A673 (cell line): ENCODE results near the gene MLST8. TPM values are rescaled to one million over a fixed set of nuclear protein-coding genes. Genes with fewer than 3 reads are reported as not detected.

ENCODE experiments used
- BruUV-seq: library from RNA; stranded (reverse); fragments of 400-500 nt; replicated peaks from 2 replicates; lab custom pipeline; 2021; lab: Mats Ljungman, UMichigan
- CTCF ChIA-PET: fragments of 300-600 bp; sonication (Branson Sonifier 250); formaldehyde crosslinking; loops from one replicate; lab custom pipeline; 2022; ENCODE audit warnings: antibody characterized with exemption; lab: Charles Lee
- POLR2A ChIA-PET: fragments of 300-600 bp; sonication (Branson Sonifier 250); formaldehyde crosslinking; loops from one replicate; lab custom pipeline; 2022; ENCODE audit warnings: antibody characterized with exemption; ENCODE audit not compliant: low non-redundant PET; lab: Charles Lee
- DNase-seq: peaks from one replicate; pipeline ENCODE4 v3.0.0-alpha.2; 2015; ENCODE audit warnings: low spot score
- H3K27ac ChIP-seq: fragments of 200-600 bp; sonication (generic); 2 replicates; pipeline ENCODE4 v1.5.1; 2016; ENCODE audit warnings: mixed run types, low read depth, mild to moderate bottlenecking, mixed read lengths, antibody characterized with exemption, low read length; ENCODE audit not compliant: poor library complexity, severe bottlenecking
- H3K27me3 ChIP-seq: fragments of 200-600 bp; sonication (generic); replicated peaks from 2 replicates; pipeline ENCODE4 v1.6.1; 2017; ENCODE audit warnings: mixed run types, low read depth, mild to moderate bottlenecking, mixed read lengths, antibody characterized with exemption, low read length; ENCODE audit not compliant: insufficient read depth, poor library complexity
- H3K36me3 ChIP-seq: fragments of 200-600 bp; sonication (generic); 2 replicates; pipeline ENCODE4 v1.6.1; 2016; ENCODE audit warnings: mixed run types, mild to moderate bottlenecking, mixed read lengths, antibody characterized with exemption, low read length; ENCODE audit not compliant: insufficient read depth, poor library complexity, severe bottlenecking
- H3K4me1 ChIP-seq: fragments of 200-600 bp; sonication (generic); 2 replicates; pipeline ENCODE4 v1.6.1; 2017; ENCODE audit warnings: mixed run types, mild to moderate bottlenecking, mixed read lengths, antibody characterized with exemption, low read length; ENCODE audit not compliant: insufficient read depth, poor library complexity, severe bottlenecking
- H3K4me3 ChIP-seq: fragments of 200-600 bp; sonication (generic); 2 replicates; pipeline ENCODE4 v1.5.1; 2016; ENCODE audit warnings: low read depth, mixed run types, mild to moderate bottlenecking, mixed read lengths, low read length; ENCODE audit not compliant: poor library complexity, severe bottlenecking
- H3K9me3 ChIP-seq: fragments of 200-600 bp; sonication (generic); 2 replicates; pipeline ENCODE4 v1.6.1; 2016; ENCODE audit warnings: mixed run types, low read depth, mild to moderate bottlenecking, mixed read lengths, antibody characterized with exemption, low read length; ENCODE audit not compliant: poor library complexity, severe bottlenecking
- EZH2 ChIP-seq: fragments of 200-600 bp; sonication (generic); IDR thresholded peaks from 2 replicates; pipeline ENCODE4 v1.6.1; 2017; ENCODE audit warnings: borderline replicate concordance, low read depth, mild to moderate bottlenecking, mixed read lengths, antibody characterized with exemption, low read length; ENCODE audit not compliant: poor library complexity, severe bottlenecking
- intact Hi-C: fragments of 100-400 bp; cut with micrococcal nuclease; formaldehyde crosslinking; loops from one replicate; pipeline ENCODE4 v1.10.0; 2022; ENCODE audit not compliant: unreplicated experiment
- total RNA-seq: library from RNA; stranded (reverse); gene quantifications from 2 replicates; pipeline ENCODE4 v1.2.3, GENCODE V29; 2021
- TF ChIP-seq, protein P1 (sequence below): fragments of 300-800, 200-600 bp; sonication (generic); conservative IDR thresholded peaks from 2 replicates; pipeline ENCODE4 v1.5.1; 2017; ENCODE audit warnings: low read depth, mild to moderate bottlenecking, antibody characterized with exemption, low read length, moderate library complexity, mixed read lengths

Gene MLST8
- total RNA-seq, 1 experiment from 2014 or later = 58.3 TPM

DNA sequence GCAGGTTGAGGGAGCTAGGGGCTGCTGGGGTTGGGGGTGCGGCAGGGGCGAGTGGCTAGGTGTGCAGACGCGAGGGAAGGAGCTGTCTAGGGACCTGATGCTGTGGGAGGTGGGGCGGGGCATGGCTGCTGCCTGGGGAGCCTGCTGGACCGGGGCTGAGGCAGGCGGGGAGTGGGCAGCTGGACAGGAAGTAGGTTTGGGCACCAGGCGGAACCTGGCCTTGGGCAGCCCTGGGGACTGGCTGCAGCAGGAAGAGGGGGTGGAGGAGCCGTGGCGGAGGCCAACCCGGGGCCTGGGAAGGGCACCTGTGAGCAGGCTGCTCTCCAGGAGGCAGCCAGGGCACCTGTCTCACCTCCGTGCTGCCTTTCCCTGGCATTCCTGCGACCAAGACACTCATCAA is 25.1 kb downstream of the MLST8 start:
- no peaks in the 10 kb centered on the region for H3K9me3 ChIP-seq
- DNase-seq = no peak
- H3K4me3 ChIP-seq = no peak overlapping the region
- H3K27me3 ChIP-seq = no peaks in the 10 kb centered on the region
- BruUV-seq = no TSS peak
- ChIA-PET CTCF (no interaction called here), POLR2A (no interaction called here)
- intact Hi-C loops = no loop called here
- no peak overlapping the region for H3K27ac ChIP-seq
- peaks cover 40% of the 10 kb centered on the region for H3K36me3 ChIP-seq
- TF ChIP-seq, protein P1, sequence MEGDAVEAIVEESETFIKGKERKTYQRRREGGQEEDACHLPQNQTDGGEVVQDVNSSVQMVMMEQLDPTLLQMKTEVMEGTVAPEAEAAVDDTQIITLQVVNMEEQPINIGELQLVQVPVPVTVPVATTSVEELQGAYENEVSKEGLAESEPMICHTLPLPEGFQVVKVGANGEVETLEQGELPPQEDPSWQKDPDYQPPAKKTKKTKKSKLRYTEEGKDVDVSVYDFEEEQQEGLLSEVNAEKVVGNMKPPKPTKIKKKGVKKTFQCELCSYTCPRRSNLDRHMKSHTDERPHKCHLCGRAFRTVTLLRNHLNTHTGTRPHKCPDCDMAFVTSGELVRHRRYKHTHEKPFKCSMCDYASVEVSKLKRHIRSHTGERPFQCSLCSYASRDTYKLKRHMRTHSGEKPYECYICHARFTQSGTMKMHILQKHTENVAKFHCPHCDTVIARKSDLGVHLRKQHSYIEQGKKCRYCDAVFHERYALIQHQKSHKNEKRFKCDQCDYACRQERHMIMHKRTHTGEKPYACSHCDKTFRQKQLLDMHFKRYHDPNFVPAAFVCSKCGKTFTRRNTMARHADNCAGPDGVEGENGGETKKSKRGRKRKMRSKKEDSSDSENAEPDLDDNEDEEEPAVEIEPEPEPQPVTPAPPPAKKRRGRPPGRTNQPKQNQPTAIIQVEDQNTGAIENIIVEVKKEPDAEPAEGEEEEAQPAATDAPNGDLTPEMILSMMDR = no peak
- no peak for TF ChIP-seq EZH2
- no peaks in the 10 kb centered on the region for H3K4me1 ChIP-seq

DNA sequence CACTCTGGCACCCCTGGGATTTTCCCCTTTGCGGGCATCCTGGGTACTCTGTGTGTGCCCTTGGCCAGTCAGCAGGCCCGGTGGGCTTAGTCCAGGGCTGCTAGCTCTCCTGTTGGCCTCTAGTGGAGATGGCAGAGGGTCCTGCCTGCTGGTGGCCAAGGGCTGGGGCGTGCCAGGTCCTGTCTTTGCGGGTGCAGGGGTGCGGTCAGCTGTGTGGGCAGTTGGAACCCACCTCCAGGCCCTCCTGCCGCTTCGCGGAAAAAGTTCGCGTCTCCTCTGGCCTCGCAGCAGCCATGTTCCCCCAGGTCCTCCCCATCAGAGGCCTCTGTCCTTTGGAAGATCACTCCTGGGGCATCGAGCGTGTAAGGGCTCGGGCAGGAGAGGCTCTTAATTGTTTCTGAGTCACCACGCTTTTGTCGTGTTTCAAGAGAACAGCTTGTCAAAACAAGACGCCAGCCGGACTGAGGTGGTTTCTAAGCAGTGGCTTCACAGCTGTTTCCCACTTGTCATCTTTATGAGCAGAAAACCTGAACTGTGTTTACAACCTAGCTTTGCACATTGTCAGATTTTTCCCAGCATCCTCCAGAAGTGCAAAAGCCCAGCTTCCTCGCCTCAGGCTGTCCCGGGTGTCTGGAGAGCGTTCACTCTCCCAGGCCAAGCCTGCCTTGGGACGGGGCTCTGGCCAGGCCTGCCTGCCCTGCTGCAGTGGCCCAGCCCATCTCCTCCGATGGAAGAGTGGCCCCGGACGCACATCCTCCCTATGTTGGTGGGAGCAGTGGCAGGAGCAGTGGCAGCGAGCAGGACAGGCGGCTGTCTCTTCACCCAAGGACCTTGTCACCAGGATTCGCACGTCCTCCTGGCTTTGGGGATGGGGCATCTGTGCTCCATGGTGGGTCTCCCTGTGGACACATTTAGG is 26.0 kb downstream of the MLST8 start:
- H3K27ac ChIP-seq = no peak overlapping the region
- BruUV-seq = no TSS peak
- POLR2A ChIA-PET = no interaction called here

DNA sequence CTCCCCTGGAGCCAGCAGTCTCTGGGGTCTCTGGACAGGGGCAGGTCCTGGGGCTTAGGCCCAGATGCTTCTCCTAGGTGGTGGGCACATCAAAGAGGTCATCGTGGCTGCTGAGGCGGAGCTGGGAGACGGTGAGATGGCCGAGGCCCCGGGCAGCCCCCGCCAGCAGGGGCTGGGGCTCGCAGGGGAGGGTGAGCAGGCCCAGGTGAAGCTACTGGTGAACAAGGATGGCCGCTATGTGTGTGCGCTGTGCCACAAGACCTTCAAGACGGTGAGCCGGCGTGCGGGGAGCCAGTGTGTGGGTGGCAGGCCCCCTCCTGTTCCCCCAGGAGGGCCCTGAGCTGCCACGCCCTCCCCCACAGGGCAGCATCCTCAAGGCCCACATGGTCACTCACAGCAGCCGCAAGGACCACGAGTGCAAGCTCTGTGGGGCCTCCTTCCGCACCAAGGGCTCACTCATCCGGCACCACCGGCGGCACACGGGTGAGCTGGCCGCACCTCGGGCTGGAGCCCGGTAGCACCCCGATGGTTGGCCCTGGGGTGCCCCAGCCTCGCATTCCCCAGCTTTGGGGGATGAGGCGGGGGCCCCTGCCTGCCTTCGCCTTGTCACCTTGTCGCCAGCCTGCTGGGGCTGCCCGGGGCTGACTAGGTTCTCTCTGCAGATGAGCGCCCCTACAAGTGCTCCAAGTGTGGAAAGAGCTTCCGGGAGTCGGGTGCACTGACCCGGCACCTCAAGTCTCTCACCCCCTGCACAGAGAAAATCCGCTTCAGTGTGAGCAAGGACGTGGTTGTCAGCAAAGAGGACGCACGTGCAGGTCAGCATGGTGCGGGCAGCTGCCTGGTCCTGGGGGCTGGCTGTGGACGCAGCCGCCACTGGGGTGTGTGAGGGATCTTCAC is 27.1 kb downstream of the MLST8 start:
- peaks cover 44% of the 10 kb centered on the region for H3K36me3 ChIP-seq
- no peaks in the 10 kb centered on the region for H3K9me3 ChIP-seq
- no peaks in the 10 kb centered on the region for H3K27me3 ChIP-seq
- POLR2A ChIA-PET = no interaction called here
- intact Hi-C loops = no loop called here
- DNase-seq = no peak
- no peak overlapping the region for H3K27ac ChIP-seq
- no peak overlapping the region for H3K4me3 ChIP-seq
- TF ChIP-seq, protein P1 = no peak
- no peak for TF ChIP-seq EZH2
- CTCF ChIA-PET = no interaction called here
- BruUV-seq = no TSS peak
- no peaks in the 10 kb centered on the region for H3K4me1 ChIP-seq

More for the DNA sequence above, 26.0 kb downstream of the MLST8 start:
- DNase-seq = no peak
- Histone ChIP-seq H3K36me3 (peaks cover 44% of the 10 kb centered on the region), H3K9me3 (no peaks in the 10 kb centered on the region), H3K4me3 (no peak overlapping the region), H3K27me3 (no peaks in the 10 kb centered on the region), H3K4me1 (no peaks in the 10 kb centered on the region)
- intact Hi-C loops = no loop called here
- TF ChIP-seq, protein P1 = no peak
- TF ChIP-seq EZH2 = no peak
- CTCF ChIA-PET = no interaction called here
